ENCODE measurements around the gene EPG5.

DNA sequence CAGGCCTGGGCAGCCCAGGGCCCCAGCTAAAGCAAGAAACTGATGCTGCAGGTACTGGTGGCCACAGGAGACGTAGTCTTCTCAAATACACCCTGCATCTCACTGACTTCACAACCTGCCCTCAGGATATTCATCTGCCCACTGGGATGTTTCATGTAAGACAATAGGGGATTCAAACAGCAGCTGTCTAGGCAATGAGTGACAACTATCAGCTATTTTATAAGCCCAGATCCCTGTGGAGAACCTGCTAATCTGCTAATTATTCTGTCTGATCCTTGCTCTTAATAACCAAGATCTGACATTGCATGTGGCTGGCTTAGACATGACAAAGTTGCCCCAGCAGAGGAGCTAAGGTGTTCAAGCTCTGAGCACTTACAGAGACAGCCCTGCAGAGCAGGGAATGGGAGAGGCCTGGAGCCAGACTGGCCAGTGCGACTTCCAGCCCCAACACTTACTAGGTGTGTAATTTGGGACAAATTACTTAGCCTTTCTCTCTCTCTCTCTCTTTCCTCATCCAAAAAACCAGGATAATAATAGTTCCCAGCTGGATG, 113.0 kb downstream of the EPG5 start:
- no peak for TF ChIP-seq POLR2A (IDR thresholded peaks at IDR 0.05; ENCODE audit: low read length)
- no peak for TF ChIP-seq GATA1 (IDR thresholded peaks at IDR 0.05; ENCODE audit: low read depth, low read length)
